IPS DF 19.7 (cell line): ENCODE data around the gene HSP90AA1.
"Not testable (repeated sequence)": the region's sequence is repeated elsewhere in the genome, so short reads cannot be mapped to it uniquely, and the experiment has no call there.

Source experiments
- DNase-seq: peaks from one replicate; pipeline ENCODE4 v3.0.0-alpha.2; 2013; ENCODE audit warnings: low read depth, low spot score

The HSP90AA1 gene

GRCh38 chr14:102086972-102087761 is at the start of gene HSP90AA1:
HSP90AA1 (minus strand) TSS chr14:102087044; CDS start chr14:102086378, 666 bp downstream.
- DNase-seq = no peak

GRCh38 chr14:102135456-102135855 is 48.6 kb upstream of the HSP90AA1 start:
- not testable (repeated sequence) for DNase-seq

- DNase-seq = not testable (repeated sequence)
These were observed 47.9 kb upstream of the HSP90AA1 start for GRCh38 chr14:102134719-102135118.

- not testable (repeated sequence) for DNase-seq
These were observed 47.2 kb upstream of the HSP90AA1 start for GRCh38 chr14:102134021-102134420.

GRCh38 chr14:102131741-102132140 is 44.9 kb upstream of the HSP90AA1 start:
- DNase-seq = no peak

GRCh38 chr14:102126807-102127455 is 40.1 kb upstream of the HSP90AA1 start:
- DNase-seq = no peak

GRCh38 chr14:102125546-102125945 is 38.7 kb upstream of the HSP90AA1 start:
- no peak for DNase-seq

GRCh38 chr14:102124419-102124818 is 37.6 kb upstream of the HSP90AA1 start:
- DNase-seq = no peak

- no peak for DNase-seq
These were observed 34.7 kb upstream of the HSP90AA1 start for GRCh38 chr14:102121567-102121966.

GRCh38 chr14:102120888-102121287 is 34.0 kb upstream of the HSP90AA1 start:
- no peak for DNase-seq

- DNase-seq = no peak
These were observed 31.0 kb upstream of the HSP90AA1 start for GRCh38 chr14:102117852-102118251.

GRCh38 chr14:102116361-102117180 is 29.7 kb upstream of the HSP90AA1 start:
- DNase-seq = no peak

- DNase-seq = no peak
These were observed 24.3 kb upstream of the HSP90AA1 start for GRCh38 chr14:102111101-102111500.

GRCh38 chr14:102109332-102109731 is 22.5 kb upstream of the HSP90AA1 start:
- not testable (repeated sequence) for DNase-seq

GRCh38 chr14:102105369-102105768 is 18.5 kb upstream of the HSP90AA1 start:
- DNase-seq = no peak

- no peak for DNase-seq
These were observed 16.3 kb upstream of the HSP90AA1 start for GRCh38 chr14:102103062-102103695.

GRCh38 chr14:102097441-102098135 is 10.7 kb upstream of the HSP90AA1 start:
- DNase-seq = no peak

- DNase-seq = no peak
These were observed 9.8 kb upstream of the HSP90AA1 start for GRCh38 chr14:102096569-102097188.

- DNase-seq = no peak
These were observed 9.2 kb upstream of the HSP90AA1 start for GRCh38 chr14:102095871-102096568.
